HG03196 (cell line): Measurements from ENCODE around the gene PPIE.

Experiments used
- ATAC-seq: cut with Tn5 transposase; IDR thresholded peaks from one replicate; pipeline ENCODE4 v1.9.1; 2021; ENCODE audit not compliant: unreplicated experiment

The PPIE gene

DNA sequence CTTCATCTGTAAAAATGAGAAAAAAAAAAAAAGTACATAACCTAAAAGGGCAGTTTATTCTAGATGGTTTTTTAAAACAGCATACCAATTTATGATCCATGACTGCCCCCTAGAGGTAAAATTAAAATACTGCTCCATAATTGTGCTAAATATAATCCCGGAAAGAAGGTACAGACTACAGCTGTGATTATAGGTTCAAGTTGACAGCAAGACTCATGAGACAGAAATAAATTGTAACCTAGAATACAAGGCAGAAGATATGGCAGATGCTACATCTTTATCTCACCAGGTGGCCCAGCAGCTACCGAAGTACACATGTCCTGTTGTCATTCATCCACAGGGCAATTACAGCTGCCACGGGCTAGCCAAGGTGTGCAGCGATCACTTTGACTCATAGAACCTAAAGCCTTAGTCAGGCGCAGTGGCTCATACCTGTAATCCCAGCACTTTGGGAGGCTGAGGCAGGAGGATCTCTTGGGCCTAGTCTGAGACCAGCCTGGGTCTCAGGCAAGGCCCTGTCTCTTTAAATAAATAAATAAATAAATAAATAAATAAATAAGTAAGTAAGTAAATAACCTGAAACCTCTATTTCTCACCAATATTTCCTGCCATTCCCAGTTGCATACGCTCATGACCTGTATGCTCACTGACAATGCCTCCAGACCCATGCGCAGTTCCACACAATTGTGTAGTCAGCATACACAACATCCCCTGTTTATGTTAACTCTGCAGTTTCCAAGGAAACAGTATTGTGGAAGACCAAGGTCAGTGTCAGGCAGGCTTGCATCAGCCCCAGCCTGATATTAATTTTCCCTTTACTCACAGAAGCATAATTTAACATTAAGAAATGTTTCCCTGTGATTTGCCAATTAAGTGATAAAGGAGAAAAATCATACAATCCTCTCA, 18.3 kb upstream of the PPIE start:
- ATAC-seq = no peak

DNA sequence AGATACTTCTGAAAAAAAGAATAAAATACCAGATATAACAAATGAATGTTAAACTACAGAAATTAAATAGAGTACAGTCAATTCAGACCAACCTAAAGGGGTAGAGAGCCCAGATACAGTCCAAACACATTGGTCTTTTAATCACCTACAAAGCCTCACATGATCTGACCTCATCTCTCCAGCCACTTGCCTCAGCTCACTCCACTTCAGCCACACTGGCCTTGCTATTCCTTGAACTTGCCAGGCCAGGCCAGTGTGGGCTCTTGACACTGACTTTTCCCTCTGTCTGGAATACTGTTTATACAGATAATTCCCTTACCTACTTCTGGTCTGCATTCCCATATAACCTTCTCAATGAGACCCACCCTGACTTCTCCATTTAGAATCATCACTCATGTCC, 17.0 kb upstream of the PPIE start:
- ATAC-seq = no peak

DNA sequence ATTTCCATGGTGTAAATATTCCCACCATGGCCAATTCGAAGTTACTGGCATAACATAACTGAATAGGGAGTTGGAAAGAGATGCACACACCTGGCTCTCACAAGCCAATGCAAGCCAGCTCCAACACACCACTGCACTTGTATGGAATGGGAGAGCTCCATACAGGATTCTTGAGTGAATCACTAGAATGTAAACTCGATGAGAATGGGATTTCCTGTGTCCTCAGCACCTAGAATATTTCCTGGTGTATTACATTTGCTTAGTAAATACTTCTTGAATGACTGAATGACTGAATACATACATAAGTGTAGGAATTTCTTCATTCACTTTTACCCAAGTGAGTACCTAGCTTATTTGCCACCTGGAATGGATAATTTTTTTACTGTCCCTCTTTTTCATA, 16.2 kb upstream of the PPIE start:
- no peak for ATAC-seq

DNA sequence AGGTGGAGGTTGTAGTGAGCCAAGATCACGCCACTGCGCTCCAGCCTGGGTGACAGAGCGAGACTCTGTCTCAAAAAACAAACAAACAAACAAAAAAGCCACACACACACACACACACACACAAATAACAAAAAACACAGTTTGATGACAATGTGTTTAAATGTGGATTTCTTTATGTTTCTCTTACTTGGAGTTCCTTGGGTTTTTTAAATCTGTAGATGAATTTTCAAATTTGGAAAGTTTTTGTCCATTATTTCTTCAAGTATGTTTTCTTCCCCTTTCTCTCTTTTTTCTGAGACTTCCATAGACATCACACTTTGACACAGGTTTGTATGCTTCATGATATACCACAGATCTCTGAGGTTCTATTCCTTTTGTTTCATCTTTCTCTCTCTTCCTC, 12.1 kb upstream of the PPIE start:
- no peak for ATAC-seq

DNA sequence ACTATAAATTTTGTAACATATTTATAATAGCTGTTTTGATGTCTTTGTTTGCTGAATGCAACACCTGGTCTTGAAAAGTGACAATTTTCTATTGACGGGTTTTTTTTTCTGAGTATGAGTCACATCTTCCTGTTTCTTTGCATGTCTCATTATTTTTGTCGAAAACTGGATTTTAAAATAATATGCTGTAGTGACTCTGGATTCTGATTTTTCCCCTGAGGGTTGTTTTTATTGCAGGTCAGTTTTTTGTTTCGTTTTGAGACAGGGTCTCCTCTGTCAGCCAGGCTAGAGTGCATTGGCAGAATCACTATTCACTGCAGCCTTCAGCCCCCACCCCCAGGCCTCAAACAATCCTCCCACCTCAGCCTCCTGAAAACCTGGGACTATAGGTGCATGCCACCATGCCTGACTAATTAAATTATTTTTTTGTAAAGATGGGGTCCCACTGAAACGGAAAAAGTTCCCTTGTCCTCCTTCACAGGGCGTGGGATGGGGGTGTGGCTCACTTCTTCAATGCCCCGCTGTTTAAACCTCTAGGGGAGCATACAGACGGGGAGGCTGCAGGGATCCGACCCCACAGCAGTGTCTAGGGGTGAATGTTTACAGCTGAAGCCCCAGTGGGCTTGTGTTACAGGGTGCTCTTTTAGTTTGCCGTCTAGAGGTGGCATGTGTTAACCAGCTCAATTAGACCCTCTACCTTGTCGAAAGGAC, 11.3 kb upstream of the PPIE start:
- ATAC-seq = no peak

DNA sequence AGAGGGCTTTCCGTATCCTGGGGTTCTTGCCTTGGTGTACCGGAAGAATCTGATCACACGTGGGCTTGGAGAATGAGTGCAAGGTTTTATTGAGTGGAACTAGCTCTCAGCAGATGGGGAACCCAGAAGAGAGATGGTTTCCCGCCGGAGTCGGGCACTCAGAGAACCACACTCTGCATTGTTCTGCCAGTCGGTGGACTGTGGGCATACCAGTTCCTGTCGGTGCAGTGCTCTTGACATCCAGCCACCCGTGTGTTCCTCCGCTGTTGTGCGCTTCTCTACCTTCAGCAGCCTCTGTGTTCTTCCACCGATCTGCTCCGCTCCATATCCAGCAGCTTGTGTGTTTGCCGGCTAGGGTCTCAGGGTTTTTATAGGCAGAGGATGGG, 10.8 kb upstream of the PPIE start:
- no peak for ATAC-seq

DNA sequence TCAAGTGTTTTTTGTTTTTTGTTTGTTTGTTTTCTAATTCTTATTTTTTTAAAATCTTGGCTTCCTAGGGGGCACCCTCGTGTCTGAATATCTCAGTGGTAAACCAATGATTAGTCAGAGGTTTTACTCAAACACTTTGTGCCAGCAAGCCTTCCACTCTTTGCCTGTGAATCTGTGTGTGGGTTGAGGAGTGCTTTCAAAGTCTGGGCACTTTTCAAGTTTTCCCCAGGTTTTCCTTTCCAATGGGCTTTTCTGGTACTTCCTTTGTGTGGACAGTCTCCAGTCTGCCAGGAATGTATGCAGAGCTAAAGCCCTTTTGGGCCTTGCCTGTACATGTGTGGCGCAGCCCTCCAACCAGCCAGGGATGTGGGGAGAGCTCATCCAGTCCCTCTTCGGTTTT, 9.7 kb upstream of the PPIE start:
- ATAC-seq = no peak

DNA sequence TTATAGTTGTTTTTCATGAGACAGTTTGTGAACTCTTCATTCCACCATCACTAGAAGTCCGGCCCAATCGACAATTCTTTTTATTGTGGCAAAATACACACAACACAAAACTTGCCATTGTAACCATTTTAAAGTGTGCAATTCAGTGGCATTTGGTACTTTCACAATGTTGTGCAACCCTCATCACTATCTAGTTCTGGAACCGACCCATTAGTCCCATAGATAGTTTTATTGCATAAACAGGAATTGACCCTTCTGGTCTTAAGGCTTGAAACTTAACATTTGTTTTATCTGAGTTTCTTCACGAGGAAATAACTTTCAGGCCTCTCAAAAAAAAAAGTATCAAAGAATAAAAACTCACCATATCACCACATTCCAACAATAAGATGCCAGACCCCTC, 8.8 kb upstream of the PPIE start:
- no peak for ATAC-seq

DNA sequence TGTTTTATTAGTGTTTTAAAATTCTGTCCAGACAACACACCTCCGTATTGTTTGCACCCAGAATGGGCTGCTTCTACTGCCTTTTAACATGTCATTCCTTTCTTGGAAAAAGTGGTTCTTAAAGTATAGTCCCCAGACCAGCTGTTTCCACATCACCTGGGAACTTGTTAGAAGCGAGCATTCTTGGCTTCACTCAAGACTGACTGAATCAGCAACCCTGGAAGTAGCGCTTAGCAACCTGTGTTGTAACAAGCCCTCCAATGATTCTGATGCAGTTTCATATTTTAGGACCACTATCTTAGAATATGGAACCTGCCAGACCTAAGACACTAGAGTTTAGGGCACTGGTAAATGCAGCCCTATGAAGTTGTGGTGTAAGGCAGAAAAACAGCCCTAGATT, 6.0 kb upstream of the PPIE start:
- ATAC-seq = no peak

DNA sequence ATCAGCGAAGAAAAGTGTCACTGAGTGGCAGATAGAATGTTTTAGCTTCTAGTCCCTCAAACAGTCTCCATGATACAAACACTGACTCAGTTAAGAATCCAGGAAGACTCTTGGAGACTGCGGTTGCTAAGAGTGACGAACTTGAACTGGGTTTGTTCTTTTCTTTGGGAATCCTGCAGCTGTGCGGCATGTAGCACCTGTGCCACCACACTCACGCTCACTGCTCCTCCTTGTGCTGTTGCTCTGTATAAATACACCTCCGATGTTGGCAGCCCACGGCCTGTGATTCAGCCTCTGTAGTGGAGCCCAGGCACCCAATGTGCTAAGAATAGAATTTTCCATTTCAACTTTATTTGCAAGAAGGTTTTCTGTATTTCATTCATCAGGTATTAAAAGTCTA, 5.5 kb upstream of the PPIE start:
- ATAC-seq = no peak

DNA sequence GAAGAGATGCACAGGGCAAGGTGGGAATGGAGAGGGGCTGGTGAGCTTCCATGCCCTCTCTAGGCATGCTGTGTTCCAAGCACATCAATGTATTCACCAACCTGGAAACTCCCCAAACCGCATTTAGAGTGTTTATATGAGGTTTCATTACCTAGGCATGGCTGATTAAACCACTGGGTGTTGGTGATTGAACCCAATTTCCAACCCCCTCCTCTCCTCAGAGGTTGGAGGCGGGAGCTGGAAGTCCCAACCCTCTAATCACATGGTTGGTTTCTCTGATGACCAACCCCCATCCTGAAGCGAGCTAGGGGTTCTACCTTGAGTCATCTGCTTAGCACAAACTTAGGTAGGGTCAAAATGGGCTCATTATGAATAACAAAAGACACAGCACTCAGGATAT, 3.0 kb upstream of the PPIE start:
- no peak for ATAC-seq

DNA sequence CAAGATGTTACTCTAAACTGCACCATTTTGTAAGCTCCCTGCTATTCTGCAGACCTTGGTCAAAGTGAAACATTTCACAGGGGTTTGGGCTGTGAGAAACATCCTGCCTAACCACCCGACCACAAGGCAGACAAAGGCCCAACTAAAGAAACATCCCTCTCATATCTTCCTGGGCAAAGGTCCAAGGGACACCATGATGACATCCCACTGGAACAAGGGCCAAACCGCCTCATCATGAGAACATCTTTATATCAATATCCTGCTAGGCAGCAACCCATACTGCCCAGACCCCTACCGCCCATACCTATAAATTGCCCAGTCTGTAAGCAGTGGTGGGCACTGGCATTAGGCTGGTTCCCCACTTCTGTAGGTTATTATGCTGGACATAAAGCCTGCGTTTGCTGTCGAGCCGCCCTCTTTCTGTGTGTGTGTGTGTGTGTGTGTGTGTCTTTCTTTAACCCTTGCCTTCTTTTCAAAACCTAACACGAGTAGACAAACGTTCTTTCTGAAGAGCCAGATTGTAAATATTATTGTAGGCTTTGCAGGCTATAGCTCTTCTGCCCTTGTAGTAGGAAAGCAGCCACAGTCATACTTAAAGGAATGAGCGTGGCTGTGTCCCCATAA, 1.0 kb upstream of the PPIE start:
- ATAC-seq = no peak

DNA sequence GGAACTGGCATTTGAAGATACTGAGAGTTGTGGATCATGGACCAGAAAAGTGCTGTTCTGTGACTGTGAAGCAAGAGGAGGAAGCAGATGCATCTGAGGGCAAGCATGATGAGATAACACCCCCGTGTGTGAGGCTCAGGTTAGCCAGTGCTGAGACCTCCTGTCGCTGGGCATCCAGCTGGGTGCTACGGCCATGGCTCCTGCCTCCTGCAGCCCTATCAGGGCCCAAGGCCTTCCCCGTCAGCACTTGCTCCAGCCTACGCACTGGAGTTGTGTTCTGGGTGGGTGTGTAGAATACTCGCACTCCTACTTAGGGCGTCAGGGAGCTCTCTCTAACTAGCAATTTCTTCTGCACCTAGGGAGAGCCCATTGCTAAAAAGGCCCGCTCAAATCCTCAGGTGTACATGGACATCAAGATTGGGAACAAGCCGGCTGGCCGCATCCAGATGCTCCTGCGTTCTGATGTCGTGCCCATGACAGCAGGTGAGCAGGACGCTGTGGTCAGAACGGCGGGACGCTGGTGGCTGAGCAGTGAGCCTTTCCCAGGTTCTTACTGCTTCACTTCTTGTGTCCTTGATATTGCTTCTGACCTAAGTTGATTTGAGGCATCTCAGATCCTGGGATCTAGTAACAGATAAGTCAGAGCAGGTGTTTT, 6.5 kb downstream of the PPIE start:
- no peak for ATAC-seq

DNA sequence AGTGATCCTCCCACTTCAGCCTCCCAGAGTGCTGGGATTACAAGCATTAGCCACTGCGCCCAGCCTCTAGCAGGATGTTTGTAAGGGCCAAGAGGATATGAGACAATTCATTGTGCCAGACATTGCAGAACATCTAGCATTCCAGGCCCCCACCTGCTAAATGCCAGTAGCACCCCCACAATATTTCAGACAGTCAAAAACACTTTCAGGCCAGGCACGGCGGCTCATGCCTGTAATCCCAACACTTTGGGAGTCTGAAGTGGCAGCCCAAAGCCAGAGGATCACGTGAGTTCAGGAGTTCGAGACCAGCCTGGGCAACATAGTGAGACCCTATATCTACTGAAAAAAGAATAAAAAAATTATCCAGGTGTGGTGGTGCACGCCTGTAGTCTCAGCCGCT, 12.9 kb downstream of the PPIE start:
- ATAC-seq = no peak

DNA sequence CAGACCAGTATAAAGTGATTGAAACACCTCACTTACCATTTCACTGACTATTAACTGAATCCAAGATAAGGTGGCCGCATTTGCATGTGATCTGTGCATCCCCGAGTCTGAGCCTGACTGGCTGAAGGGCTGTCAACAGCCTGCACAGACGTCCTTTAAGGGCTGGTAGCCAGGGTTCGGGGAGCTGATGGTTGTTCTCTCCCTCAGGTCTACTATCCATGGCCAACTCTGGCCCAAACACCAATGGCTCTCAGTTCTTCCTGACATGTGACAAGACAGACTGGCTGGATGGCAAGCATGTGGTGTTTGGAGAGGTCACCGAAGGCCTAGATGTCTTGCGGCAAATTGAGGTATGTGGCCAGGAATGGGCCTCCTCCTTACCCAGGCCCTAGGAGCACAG, 14.0 kb downstream of the PPIE start:
- no peak for ATAC-seq

DNA sequence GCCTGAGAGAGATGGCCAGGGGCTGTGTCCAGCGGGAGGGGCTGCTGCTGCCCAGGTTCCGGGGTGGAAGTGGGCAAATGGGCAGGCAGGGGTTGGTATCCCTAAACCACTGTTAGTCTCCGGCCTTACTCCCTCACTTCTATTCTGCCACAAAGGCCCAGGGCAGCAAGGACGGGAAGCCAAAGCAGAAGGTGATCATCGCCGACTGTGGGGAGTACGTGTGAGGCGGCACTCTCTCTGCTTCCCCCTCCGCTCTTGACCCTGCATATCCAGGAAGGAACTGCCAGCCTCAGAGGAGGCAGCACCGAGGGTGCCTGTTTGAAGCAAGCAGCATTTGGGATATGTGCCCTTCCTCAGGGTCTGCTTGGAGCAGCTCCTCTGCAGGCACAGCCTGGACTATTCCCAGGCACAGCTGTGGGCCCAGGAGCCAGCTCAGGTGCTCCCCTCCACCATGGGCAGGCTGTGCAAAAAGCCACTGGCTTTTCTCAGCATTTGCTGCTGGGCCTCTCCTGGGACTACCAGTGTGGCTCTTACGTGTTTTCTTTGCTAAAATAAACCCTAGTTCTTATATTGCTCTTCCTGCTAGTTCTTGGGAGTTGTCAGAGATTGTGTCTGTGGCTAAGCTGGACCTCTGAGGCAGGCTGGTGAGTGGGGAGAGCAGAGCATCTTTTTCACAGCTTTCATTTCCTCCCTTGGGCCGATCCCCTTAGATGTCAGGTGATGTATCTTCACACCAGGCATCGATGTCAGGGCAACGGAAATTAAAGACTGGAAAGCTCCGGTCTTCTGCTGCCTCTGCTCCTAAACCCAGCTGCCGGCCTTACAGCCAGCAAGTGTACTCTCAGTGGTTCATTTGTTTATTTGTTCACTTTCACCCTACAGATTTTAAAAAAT, 14.7 kb downstream of the PPIE start:
- ATAC-seq = no peak

DNA sequence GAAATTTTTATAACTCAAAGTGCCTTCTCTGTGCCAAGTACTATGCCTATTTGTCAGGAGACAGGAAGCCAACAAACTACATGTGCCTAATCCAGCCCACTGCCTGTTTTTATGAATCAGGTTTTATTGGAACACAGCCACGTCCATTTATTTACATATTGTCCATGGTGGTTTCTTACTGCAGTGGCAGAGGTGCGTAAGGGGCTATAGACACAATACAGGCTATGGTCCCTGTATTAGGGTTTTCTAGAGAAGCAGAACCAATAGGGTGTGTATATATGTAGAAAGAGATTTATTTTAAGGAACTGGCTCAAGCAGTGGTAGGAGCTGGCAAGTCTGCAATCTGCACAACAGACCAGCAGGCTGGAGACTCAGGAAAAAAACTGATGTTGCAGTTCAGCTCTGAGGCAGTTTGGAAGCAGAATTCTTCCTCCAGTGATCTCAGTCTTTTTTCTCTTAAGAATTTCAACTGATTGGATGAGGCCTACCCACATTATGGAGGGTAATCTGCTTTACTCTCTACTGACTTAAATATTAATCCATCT, 15.4 kb downstream of the PPIE start:
- ATAC-seq = no peak

DNA sequence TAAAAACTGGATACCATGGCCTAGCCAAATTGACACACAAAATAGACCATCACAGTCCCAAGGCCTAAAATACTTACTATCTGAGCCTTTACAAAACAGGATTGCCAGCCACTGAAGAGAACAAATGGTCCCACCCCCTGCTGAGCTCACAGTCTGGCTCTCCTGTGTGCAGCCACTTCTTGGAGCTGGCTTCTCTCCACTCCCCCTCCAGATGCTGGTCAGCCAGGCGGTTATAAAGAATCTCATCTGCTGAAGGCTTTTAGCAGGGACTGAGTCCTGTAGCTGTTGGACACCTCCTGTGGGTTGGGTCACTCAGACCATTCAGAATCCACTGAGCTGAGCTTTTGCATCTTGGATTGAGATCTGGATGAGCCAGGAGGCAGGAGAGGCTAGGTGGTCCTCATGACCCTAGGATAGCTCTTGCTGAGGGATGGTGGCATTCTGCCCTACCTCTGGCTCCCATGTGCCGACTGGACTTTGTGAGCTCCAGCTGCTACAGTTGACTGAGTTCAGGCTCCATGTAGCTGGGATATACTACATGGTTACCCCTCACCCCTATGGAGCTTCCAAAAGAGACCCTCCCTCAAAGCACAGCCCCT, 16.3 kb downstream of the PPIE start:
- ATAC-seq = no peak

DNA sequence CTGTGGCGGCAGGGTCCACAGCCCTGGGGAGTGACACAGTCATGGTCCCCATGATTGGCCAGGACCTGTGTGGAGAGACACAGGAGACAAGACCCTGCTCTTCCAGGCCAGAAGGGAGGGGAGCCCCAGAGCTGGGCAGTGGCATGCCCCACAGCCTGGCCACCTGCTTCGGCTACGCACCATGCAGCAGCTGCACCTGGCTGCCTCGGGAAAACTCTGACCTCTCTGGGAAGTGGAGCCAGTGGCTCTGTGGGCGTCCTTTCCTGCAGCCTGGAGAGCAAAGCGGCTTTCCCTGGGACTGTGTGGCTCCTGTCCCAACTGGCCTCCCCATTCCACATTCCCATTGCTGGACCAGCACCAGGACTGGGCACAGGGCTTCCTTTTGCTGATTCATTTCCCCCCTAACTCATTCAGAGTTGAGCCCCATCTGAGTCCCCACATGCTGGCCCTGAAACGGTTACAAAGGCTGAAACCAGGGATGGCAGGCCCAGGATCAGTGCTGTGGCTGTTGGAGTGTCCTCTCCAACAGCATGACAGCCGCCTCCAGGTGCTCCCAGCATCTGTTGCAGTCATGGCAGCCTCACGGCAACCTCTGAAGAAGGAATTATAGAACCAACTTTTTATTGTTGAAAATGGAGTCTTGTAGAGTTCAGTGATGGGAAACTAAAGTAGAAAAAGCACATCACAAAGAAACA, 17.4 kb downstream of the PPIE start:
- no peak for ATAC-seq
